Stimulated activated CD4-positive, alpha-beta T cell treated with anti-CD3 and anti-CD28 coated beads, Interleukin-2, amount 100 ng/mL, for 24 hours (primary cell): ENCODE results near the gene WFIKKN1.

Experiments used
- DNase-seq, 2 donors: peaks; one replicate each; pipeline ENCODE4 v3.0.0-alpha.2; 2020

WFIKKN1 gene

GRCh38 chr16:675884-676564 is 45.2 kb downstream of the WFIKKN1 start:
- no peak for DNase-seq

GRCh38 chr16:676565-676902 is 45.7 kb downstream of the WFIKKN1 start:
- DNase-seq: no peak

- no peak for DNase-seq
Measured at GRCh38 chr16:676913-677312, 46.1 kb downstream of the WFIKKN1 start.

DNA sequence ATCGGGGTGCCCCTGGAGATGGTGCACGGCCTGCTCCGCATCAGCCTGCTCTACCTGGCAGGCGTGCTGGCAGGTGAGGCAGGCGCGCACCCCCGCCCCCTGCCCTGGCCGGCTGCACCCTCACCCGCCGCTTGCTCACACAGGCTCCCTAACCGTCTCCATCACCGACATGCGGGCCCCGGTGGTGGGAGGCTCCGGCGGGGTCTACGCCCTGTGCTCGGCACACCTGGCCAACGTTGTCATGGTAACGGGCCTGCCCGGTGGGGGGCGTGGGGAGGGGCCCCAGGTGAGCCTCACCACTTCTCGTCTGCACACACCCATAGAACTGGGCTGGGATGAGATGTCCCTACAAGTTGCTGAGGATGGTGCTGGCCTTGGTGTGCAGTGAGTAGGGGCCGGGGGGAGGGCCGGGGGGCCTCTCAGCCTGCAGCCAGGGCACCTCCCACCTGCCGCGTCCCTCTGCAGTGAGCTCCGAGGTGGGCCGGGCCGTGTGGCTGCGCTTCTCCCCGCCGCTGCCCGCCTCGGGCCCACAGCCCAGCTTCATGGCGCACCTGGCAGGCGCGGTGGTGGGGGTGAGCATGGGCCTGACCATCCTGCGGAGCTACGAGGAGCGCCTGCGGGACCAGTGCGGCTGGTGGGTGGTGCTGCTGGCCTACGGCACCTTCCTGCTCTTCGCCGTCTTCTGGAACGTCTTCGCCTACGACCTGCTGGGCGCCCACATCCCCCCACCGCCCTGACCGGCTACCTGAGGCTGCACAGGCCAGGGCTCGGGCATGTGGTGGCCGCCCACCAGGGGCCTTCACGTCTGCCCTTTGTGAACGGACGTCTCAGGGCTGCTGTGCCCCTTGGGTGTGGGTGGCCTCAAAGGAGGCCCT is 46.8 kb downstream of the WFIKKN1 start:
- no peak for DNase-seq

GRCh38 chr16:678209-678857 is 47.5 kb downstream of the WFIKKN1 start:
- no peak for DNase-seq

DNA sequence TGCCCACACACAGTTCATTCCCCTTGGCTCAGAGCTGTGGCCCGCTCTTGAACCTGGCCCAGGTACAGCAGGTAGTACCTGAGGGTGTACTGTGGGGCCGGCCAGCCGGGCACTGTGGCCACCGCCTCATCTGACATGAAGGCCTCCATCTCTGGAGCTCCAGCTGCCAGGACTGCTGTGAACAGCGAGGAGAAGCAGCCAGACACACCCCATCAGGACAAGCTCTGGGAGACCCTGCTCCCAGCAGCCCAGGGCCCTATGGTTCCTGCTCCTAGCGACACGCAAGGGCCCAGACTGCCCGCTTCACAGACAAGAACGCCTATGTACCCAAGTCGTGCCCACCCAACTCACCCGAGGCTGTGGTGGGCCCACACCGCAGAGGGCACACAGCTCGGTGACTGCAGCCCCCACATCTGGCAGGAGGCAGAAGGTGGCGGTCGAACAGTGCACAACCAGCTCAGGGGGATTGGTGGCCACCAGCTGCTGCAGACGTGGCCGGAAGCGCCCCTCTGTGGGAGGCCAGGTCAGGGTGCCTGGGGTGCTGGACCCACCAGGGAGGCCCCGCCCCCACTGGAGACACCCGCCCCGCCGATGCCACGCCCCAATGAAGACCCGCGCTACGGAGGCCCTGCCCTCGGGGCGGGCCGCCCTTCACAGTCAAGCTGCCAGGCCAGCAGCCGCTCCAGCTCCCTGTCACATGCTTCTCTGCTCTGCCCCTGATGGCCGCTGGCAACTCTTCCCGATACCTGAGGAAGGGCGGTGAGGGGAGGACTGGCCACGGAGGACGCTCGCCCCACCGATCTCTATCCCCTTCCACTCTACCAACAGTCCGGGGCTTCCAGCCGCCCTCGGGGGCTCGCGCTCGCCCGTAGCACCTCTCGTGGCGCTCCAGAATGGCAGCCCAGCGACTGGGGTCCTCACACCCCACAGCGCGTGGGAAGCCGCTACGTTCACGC is 48.4 kb downstream of the WFIKKN1 start:
- peak; percentile 60 to 68 for DNase-seq

GRCh38 chr16:679814-680624 is 49.2 kb downstream of the WFIKKN1 start, which contains the start of gene STUB1:
Gene STUB1, plus strand, starts transcription at chr16:680410. Its CDS starts 116 bp downstream, at chr16:680526.
- peak; percentile 84 to 93 for DNase-seq

- DNase-seq: no peak
Measured at GRCh38 chr16:680625-680945, 49.8 kb downstream of the WFIKKN1 start.

DNA sequence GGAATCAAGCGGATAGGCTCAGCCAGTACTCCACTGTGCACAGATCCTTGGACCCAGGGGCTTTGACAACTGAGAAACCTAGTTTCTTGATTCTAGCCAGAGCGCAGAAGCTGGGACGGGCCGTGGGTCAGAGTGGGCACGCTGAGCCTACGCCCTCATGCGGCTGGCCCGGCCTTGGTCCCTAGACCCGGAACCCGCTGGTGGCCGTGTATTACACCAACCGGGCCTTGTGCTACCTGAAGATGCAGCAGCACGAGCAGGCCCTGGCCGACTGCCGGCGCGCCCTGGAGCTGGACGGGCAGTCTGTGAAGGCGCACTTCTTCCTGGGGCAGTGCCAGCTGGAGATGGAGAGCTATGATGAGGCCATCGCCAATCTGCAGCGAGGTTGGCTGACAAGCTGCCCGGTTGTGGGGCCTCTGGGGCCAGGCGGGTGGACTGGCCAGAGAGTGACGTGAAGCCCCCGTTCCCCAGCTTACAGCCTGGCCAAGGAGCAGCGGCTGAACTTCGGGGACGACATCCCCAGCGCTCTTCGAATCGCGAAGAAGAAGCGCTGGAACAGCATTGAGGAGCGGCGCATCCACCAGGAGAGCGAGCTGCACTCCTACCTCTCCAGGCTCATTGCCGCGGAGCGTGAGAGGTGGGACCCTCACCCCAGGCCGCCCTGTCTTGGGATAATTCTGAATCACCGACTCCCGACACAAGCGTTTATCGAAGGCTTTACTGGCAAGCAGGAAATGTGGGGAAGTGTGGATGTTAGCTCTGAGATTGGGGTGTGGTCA is 50.4 kb downstream of the WFIKKN1 start:
- DNase-seq: no peak

GRCh38 chr16:681746-682427 is 51.1 kb downstream of the WFIKKN1 start:
- no peak for DNase-seq

GRCh38 chr16:682493-683395 is 52.0 kb downstream of the WFIKKN1 start:
- DNase-seq: no peak

DNA sequence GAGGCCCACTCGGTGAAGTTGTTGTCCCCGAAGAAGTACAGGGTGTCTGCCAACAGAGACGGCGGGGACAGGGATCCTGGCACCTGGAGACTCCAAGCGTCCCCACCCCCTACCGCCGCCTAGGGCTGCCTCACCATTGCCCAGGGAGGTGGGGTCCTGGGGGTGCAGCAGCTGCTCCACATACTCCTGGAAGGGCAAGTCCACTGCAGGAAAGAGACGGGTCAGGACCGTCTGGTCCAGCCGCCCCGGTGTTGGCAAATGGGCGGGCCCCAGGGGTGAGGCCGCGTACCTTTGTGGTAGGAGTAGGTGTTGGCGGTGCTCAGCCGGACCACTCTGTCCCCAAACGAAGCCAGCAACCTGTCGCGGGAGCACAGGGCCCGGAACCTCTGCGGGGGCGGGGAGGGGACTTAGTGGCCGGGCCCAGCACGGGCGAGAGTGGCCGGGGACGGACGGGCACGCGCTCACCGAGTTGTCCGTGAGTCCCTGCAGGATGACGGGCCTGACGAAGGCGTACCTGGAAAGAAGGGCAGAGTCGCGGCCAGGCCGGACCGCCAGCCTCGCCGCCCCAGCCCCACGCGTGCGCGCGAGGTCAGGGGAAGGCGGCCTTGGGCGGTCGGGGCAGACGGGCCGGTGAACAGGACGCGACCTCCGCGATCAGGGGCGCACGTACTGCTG is 52.7 kb downstream of the WFIKKN1 start:
- DNase-seq: no peak
